ENCODE measurements around the gene GPR4. TPM values are rescaled to one million over a fixed set of nuclear protein-coding genes. Genes with fewer than 3 reads are reported as not detected.

Gene GPR4
- total RNA-seq, 1 experiment from 2014 or later = 0.07 TPM

GRCh38 chr19:45558399-45558878 lies 43.6 kb downstream of the GPR4 start:
- H3K9me3 ChIP-seq (ENCODE audit: control insufficient read depth, low read depth, low read length) = no peaks in the 10 kb centered on the region
- H3K27me3 ChIP-seq (ENCODE audit: insufficient read depth, low read length) = no peaks in the 10 kb centered on the region
- H3K56ac ChIP-seq (ENCODE audit: insufficient read length, low read depth, low read length) = no peak overlapping the region
- no peak overlapping the region for H2AFZ ChIP-seq (ENCODE audit: low read length)
- H3K9ac ChIP-seq (ENCODE audit: extremely low read depth, insufficient read length, low read length) = no peak overlapping the region
- H3K14ac ChIP-seq (ENCODE audit: insufficient read depth, low read length) = no peak overlapping the region
- H2BK12ac ChIP-seq (ENCODE audit: insufficient read length, low read depth, low read length) = no peak overlapping the region
- H3K36me3 Mint-ChIP-seq (ENCODE audit: insufficient read depth in 1 of 3, low read depth in 3 of 3) = no peaks in the 10 kb centered on the region; a peak in 1 of 7 replicates
- H3K79me2 ChIP-seq (ENCODE audit: insufficient read depth, low read length) = 0 out of 2 replicates have a peak, but pooled peaks cover 2% of the 10 kb centered on the region
- H3K27ac Mint-ChIP-seq = peak overlapping the region; percentile 16 to 61 (median 49); a peak in 4 of 7 replicates
- no peak overlapping the region for H2BK15ac ChIP-seq (ENCODE audit: low read depth, low read length)
- no peaks in the 10 kb centered on the region for H4K20me1 ChIP-seq (ENCODE audit: control insufficient read depth, insufficient read depth, insufficient read length)
- no peak overlapping the region for H3T11ph ChIP-seq (ENCODE audit: low read length)
- H3K4me1 Mint-ChIP-seq = peaks cover 9 to 13% of the 10 kb centered on the region in 2 experiments
- H2BK5ac ChIP-seq (ENCODE audit: insufficient read length, low read length) = no peak overlapping the region
- H3K9me3 Mint-ChIP-seq = no peaks in the 10 kb centered on the region
- TF ChIP-seq CTCF (conservative IDR thresholded peaks at IDR 0.05) = peak; percentile 88
- H3K4ac ChIP-seq (ENCODE audit: low read depth, low read length) = no peak overlapping the region
- no peaks in the 10 kb centered on the region for H3K27me3 Mint-ChIP-seq (ENCODE audit: low read depth)
- H4K5ac ChIP-seq (ENCODE audit: insufficient read length, low read depth, low read length) = no peak overlapping the region
- H3K18ac ChIP-seq (ENCODE audit: insufficient read length, low read depth, low read length) = no peak overlapping the region
- H3K4me1 ChIP-seq (ENCODE audit: insufficient read depth, low read length) = no peaks in the 10 kb centered on the region
- H3K27ac ChIP-seq (ENCODE audit: insufficient read length, low read depth, low read length) = no peak overlapping the region
- H3K23ac ChIP-seq (ENCODE audit: insufficient read length, low read depth, low read length) = no peak overlapping the region
- no peak overlapping the region for H2BK120ac ChIP-seq (ENCODE audit: low read depth, low read length, poor library complexity, severe bottlenecking)
- H4K8ac ChIP-seq (replicated peaks; ENCODE audit: insufficient read length, low read depth, low read length) = no peak overlapping the region
- DNase-seq = peak; percentile 82
- WGBS (ENCODE audit: extremely low coverage, insufficient read length, low lambda C conversion rate) = no CpG with 5 or more reads among the region's 10 CpGs
- H3K4me2 ChIP-seq (ENCODE audit: insufficient read depth, insufficient read length, low read length) = no peak overlapping the region
- no peak overlapping the region for H2AK5ac ChIP-seq (ENCODE audit: insufficient read length, low read length)
- H3K4me3 Mint-ChIP-seq = peak overlapping the region in 1 of 2 experiments; percentile 38; a peak in 1 of 5 replicates
- H3K79me1 ChIP-seq (ENCODE audit: insufficient read depth, low read depth, low read length, poor library complexity, severe bottlenecking) = no peaks in the 10 kb centered on the region
- no peak overlapping the region for H4K91ac ChIP-seq (ENCODE audit: insufficient read length, low read depth, low read length)
- no peak overlapping the region for H2BK20ac ChIP-seq (ENCODE audit: low read depth, low read length, poor library complexity, severe bottlenecking)
- no peaks in the 10 kb centered on the region for H3K23me2 ChIP-seq (ENCODE audit: insufficient read length, low read depth, low read length, poor library complexity, severe bottlenecking)
